SH-SY5Y (cell line): Measurements from ENCODE around the gene IGFBP2.

Source experiments
- GATA2 ChIP-seq: IDR thresholded peaks from 2 replicates; pipeline ENCODE4 v1.6.1; 2011; ENCODE audit warnings: mild to moderate bottlenecking, low read depth, low read length
- GATA3 ChIP-seq: IDR thresholded peaks from 2 replicates; pipeline ENCODE4 v1.6.1; 2011; ENCODE audit warnings: low read depth, mild to moderate bottlenecking, low read length, moderate library complexity

- no peak for TF ChIP-seq GATA2
- no peak for TF ChIP-seq GATA3
These were observed 63.7 kb downstream of the IGFBP2 start for GRCh38 chr2:216696751-216697560.
